GM12874 (cell line): ENCODE measurements around the gene SLC12A7.

ENCODE experiments used
- TF ChIP-seq, protein P1 (sequence below): IDR thresholded peaks from 2 replicates; pipeline ENCODE4 v1.5.1; 2011; ENCODE audit warnings: low read depth, mild to moderate bottlenecking, control low read depth, low read length, moderate library complexity; ENCODE audit not compliant: insufficient read depth

The SLC12A7 gene

DNA sequence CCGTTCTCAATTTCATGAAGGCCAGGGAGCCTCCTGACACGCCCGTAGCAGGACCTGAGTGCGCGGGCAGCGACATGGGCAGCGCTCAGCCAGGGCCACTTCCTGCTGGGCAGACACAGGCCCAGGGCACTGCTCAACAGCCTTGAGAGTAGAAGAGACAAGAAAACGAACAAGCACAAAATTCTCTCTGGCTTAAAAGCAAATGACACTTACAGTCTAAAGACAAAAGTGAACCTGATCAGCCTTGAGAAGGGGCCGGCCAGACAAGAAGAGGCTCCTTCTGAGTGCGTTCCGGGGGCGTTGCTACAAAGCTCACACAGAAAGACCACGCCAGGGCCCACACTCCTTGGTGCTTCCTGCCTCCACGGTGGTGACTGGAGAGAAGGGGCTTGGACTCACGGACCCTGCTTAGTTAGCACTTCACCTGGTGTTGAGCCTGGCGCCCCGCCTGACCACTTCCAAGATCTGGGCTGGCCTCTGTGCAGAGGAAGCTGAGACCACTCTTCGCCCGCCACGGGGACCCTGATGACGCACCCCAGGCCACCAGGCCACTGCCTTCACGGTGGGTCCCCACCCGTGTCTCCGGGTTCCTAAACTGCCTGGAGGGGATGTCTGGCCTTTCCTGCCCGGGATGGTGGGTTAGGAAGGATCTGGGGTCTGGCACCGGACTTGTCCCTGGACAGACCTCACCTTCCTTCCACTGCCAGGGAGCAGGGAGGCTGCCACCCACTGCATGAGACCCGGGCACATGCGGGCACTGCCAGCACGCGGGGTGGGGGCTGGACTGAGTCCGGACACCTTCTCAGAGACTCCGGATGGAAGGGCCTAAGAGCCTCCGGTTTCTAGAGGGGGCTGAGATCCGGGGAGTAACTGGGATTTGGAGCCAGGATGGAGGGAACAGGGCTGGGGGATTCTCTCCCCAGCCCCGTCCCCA lies 1.3 kb downstream of the SLC12A7 start:
- TF ChIP-seq, protein P1, sequence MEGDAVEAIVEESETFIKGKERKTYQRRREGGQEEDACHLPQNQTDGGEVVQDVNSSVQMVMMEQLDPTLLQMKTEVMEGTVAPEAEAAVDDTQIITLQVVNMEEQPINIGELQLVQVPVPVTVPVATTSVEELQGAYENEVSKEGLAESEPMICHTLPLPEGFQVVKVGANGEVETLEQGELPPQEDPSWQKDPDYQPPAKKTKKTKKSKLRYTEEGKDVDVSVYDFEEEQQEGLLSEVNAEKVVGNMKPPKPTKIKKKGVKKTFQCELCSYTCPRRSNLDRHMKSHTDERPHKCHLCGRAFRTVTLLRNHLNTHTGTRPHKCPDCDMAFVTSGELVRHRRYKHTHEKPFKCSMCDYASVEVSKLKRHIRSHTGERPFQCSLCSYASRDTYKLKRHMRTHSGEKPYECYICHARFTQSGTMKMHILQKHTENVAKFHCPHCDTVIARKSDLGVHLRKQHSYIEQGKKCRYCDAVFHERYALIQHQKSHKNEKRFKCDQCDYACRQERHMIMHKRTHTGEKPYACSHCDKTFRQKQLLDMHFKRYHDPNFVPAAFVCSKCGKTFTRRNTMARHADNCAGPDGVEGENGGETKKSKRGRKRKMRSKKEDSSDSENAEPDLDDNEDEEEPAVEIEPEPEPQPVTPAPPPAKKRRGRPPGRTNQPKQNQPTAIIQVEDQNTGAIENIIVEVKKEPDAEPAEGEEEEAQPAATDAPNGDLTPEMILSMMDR, result no peak

DNA sequence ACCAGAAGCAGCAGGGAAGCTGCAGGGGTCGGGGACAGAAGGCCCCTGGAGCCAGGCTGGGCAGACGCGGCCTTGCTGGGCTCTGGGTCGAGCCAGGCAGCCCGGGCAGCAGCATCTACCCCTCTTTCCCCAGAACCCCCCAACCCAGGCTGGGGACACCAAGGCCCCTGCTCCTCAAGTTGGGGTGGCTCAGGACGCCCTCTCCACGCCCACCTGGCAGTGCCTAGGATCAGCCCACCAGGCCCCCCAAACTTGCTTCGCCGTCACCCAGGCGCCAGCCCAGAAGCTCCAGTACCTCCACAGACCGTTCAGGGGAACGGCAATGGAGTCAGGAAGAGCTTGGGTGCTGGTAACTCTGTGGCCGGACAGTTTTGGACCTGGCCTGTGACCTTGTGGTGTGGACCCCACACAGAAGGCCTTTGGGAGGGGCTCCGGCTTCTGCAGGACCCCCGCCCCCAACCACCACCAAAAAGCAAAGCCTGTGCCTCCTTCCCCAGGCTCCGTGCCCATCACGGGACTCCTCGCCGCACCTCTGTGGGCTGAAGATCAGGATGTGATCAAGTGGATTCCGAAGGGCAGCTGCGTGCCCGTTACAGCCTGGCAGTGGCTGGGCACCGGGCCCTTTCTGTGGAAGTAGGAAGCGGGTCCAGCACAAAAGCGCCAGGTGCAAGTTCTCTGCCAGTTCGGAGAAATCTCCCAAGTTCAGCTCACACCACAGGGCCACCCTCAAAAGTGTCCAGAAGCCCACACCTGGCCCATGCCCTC lies 2.1 kb downstream of the SLC12A7 start:
- TF ChIP-seq, protein P1, result no peak

DNA sequence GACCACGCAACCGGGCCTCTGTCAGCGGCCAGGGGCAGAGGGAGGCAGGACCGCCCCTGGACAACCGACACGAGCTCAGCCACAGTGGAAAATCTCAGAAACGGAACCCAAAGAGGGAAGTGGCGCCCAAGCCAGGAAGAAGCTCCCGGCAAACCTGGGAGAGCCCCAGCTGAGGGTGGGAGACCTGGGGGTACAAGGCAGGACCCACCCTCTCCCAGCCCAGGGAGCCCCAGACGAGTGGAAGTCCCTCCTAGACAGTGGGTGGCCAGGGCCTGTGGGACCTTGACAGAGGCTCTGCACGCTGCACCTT lies 3.0 kb downstream of the SLC12A7 start:
- TF ChIP-seq, protein P1, result no peak

DNA sequence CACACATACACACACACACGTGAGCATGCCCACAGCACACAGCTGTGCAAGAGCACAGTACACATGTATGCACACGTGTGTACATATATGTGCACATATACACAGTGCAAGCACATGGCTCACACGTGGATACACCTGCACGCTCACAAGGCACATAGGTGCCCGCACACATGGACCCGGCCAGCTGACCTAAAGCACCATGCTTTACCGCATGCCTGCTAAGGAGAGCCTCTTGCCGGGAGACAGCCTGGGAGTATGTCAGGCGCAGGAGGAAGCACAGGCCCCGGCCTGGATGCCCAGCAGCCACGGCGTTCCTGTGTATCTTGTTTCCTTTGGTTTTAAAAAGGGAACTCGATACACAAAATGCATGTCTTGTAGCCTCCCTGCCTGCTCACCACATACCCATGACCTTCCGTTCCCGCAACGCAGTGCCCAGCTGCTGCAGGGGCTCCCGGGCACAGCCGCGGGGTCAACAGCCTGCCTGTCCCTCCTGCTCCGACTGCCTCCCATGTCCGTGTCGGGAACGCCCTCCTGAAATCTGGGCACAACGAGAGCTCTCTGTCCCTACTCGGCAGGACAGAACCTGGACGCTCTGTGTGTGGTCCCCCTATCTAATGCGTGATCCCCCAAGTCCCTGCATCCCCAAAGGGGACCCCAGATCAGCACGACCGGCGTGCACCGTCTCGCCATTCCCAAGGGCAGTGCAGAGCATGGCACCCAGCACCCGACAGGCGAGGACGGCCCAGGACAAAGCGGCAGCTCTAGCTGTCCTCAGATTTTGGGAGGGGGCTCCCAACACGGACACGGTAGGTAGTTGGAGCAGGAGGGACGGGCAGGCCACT lies 3.6 kb downstream of the SLC12A7 start:
- TF ChIP-seq, protein P1, result no peak

DNA sequence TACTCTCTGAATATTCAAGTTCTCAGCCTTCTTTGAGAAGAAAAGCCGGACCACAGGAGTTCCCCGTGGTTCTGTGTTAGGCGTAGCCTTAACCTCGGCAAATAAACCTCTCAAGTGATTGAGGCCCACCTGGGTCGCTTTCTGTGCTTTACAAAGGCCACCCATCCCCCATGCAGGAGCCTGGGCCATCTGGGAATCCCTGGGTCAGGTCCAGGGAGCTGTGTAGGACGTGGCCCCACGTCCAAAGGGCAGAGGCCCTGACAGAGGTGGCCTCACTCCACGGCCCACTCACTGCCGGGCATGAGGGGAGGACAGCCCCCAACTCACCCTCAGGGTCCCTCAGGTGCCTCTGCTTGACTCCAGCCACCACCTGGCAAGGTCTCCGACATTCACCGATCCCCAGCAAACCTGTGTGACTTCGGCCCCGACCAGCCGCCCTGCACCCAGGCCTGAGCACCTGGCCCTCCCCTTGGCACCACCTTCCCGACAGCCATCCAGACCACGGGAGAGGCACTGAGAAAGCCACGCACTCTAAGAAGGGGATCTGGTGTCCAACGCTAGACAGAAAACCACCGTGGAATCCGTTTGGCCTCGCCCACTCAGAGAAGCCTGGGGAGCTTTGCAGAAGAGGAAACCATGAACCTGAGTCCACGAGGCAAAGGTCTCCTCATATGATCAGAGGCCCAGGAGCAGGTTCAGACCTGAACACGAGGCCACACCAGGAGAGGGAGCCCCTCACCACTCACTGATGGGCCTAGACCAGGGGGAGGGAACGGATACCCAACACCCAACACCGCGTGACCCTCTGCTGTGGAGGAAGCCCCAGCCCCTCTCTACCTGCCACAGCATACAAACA lies 4.5 kb downstream of the SLC12A7 start:
- TF ChIP-seq, protein P1, result no peak

DNA sequence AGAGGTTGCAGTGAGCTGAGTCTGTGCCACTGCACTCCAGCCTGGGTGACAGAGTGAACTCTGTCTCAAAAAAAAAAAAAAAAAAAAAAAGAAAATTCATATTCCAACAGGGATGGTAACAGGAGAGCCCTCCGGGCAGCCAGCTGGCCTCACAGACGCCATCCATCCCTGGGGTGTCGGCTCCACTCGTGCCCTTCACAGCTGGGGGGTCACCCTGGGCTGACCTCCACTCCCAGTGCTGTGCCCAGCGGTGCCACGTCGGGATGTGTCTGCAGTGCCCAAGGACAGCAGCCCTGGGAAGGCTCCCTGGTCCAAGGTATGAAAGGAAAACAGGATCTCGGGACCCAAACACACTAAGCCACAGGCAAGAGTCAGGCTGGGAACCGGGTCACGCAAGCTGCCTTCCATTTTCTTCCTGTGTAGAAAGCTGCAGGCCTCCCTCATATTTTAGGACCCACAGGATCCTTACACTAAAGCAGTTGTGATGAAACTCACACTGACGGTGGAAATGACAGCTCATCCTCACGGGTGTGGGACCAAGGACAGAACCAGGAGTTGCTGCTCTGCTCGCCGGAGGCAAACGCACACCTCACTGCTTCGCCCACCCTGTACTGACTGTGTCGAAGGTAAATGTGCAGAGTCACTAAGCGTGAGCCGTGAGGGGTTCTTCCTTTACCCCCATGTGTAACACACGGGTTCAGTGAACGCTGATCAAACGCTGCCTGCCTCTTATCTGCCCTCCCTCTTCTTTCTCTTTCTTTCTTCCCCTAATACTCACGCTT lies 5.3 kb downstream of the SLC12A7 start:
- TF ChIP-seq, protein P1, result no peak
